PC-3 (cell line): ENCODE results near the gene TXN2.

ENCODE experiments used
- CTCF ChIP-seq: fragments of 300-600 bp; sonication (generic); conservative IDR thresholded peaks from 2 replicates; pipeline ENCODE4 v1.5.1; 2017; ENCODE audit warnings: antibody characterized with exemption, low read depth, mild to moderate bottlenecking, low read length
- EZH2 ChIP-seq: fragments of 300-600 bp; sonication (generic); IDR thresholded peaks from one replicate; pipeline ENCODE4 v1.6.1; 2017; ENCODE audit warnings: antibody characterized with exemption, mild to moderate bottlenecking, low read length; ENCODE audit not compliant: unreplicated experiment
- EZH2phosphoT487 ChIP-seq: fragments of 300-600 bp; sonication (generic); IDR thresholded peaks from 2 replicates; pipeline ENCODE4 v1.6.1; 2018; ENCODE audit warnings: mild to moderate bottlenecking, antibody characterized with exemption, low read length, borderline replicate concordance

- no peak for TF ChIP-seq EZH2phosphoT487
- no peak for TF ChIP-seq EZH2
- TF ChIP-seq CTCF, result no peak
Measured at GRCh38 chr22:36467042-36467810, 14.2 kb downstream of the TXN2 start.
